Hepatic stellate cell (primary cell): ENCODE data around the gene CEP131.

Experiments used
- DNase-seq: peaks from one replicate; pipeline ENCODE4 v3.0.0; 2011; ENCODE audit warnings: low spot score

CEP131 gene

DNA sequence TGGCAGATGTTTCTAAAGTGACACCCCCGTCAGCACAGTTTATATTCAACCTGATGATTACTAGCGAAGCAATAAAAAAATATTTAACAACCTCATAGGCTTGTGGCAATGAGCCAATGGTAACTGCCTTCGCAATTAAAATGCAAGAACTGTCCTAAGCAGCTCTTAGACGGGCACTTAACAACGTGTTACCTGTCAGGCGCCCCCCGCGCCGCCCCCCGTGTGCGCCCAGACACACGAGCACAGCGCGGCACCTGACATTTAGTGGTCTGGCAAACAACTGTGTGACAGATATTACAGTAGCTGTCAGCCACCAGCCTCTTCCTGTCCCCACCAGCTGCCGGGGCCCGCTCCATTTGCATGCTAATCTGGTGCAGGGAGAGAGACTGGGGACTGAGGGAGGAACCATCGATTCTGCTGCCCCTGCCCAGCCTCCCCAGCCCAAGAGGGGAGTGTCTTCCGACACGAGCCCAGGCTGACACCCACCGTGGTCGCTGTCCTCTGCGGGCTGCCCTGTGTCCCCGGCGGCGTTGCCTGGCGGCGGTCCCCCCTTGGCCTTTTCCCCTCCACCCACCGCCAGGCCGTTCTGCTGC, 29.0 kb upstream of the CEP131 start:
- no peak for DNase-seq

- no peak for DNase-seq
Observed at GRCh38 chr17:81251094-81251708, 28.4 kb upstream of the CEP131 start.

DNA sequence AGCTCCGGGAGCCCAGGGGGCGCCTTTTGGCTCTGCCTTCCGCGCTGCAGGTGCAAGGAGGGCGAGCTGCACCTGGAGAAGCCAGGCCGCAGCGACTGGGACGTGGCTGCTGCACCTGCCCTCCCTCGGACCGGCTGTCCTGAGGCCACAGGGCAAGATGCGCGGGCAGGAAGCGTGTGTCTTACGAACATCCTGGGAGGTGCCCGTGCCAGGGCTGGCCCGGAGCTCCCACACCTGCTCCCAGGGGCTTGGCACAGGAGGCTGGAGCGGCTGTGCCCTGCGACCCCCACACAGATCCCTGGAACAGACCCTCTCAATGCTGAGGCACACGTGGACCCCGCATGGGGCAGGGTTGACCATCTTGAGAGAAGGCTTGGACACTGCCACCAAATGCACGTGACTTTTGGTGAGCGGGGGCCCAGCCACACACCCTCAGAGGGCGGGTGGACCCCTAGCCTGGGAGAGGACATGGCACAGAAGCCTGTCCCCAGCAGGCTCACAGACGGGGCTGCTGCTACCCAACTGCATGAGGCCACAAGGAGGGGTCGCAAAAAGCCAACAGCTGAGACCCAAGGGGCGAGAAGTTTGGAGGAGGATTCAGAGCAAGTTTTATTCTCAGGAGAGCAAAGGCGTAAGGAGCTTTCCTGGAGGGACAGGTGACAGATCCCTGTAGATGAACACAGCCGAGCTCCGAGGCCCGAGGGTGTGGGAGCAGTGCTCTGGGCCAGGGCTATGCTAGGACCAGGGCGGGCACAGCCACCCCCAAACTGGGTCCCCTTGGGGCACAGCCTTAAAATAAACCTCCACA, 27.7 kb upstream of the CEP131 start:
- no peak for DNase-seq

GRCh38 chr17:81249223-81250040, 26.7 kb upstream of the CEP131 start:
- DNase-seq: no peak

GRCh38 chr17:81248649-81249048, 25.9 kb upstream of the CEP131 start:
- DNase-seq: no peak

DNA sequence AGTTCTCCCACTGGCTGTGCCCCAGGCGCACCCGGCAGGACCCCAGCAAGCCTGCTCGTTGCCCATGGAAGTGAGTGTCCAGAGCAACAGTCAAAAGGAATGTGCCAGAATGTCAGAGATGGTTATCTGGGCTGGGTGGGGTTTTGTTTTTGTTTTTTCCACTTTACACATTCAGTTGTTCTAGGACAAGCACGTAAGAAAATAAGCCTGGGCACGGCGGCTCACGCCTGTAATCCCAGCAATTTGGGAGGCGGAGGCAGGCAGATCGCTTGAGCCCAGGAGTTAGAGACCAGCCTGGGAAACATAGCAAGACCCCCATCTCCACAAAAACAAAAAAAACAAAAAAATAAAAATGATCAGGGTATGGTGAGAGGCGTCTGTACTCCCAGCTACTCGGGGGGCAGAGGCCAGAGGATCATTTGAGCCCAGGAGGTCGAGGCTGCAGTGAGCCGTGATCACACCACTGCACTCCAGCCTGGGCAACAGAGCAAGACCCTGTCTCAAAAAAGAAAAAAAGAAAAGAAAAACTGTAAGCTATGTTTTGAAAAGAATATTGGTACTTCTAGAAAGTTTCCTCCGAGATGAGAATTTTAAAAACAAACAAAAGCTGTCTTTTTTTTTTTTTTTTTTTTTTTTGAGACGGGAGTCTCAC, 24.7 kb upstream of the CEP131 start:
- no peak for DNase-seq

- no peak for DNase-seq
Observed at GRCh38 chr17:81246679-81247338, 24.0 kb upstream of the CEP131 start.

DNA sequence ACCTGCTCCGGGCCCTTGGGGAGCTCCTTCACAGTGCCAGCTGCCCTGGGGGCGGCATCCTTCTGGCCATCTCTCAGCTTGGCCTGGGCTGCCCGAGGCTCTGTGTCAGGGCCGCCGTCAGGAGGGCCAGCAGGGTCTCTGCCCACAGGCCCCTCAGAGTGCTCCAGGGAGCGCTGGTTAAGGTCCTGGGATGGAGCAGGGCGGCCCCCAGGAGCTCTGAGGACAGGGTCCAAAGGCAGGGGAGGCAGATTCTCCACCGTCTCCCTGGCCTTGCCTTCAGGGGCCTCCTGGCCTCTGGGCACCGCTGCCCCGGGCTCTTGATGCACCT, 23.5 kb upstream of the CEP131 start:
- no peak for DNase-seq

GRCh38 chr17:81245665-81246342, 23.0 kb upstream of the CEP131 start:
- no peak for DNase-seq

GRCh38 chr17:81245024-81245664, 22.4 kb upstream of the CEP131 start:
- no peak for DNase-seq

DNA sequence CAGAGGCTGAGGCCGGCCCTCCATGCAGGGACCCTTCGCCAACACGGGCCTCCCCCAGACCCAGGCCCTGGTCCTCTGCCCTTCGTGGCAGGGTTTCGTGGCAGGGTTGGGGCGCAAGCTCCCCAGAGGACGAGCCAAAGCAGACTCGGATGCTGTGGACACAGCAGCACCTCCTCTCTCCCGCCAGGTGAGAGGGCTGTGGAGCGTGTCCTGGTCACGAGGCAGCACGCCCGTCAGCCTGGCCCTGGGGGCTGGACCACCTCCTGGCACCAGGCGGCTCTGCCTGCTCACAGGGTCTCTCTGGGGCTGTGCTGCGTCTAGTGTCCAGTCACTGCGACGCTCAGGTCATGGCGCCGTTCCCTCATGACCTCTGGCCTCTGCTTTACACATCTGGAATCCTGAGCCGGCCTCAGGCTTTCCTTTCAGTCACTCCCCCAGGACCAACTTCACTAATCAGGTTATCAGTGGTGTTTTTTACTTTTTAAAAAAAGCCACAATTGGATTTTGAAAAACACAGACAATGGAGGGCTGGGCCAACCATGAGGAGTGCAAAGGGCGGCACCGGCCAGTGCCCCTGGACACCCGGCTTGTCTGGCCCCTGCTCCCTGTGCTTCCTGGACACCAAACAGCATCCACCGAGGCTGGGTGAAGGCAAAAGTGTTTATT, 21.7 kb upstream of the CEP131 start:
- DNase-seq: no peak

- DNase-seq: no peak
Observed at GRCh38 chr17:81243333-81243664, 20.5 kb upstream of the CEP131 start.

DNA sequence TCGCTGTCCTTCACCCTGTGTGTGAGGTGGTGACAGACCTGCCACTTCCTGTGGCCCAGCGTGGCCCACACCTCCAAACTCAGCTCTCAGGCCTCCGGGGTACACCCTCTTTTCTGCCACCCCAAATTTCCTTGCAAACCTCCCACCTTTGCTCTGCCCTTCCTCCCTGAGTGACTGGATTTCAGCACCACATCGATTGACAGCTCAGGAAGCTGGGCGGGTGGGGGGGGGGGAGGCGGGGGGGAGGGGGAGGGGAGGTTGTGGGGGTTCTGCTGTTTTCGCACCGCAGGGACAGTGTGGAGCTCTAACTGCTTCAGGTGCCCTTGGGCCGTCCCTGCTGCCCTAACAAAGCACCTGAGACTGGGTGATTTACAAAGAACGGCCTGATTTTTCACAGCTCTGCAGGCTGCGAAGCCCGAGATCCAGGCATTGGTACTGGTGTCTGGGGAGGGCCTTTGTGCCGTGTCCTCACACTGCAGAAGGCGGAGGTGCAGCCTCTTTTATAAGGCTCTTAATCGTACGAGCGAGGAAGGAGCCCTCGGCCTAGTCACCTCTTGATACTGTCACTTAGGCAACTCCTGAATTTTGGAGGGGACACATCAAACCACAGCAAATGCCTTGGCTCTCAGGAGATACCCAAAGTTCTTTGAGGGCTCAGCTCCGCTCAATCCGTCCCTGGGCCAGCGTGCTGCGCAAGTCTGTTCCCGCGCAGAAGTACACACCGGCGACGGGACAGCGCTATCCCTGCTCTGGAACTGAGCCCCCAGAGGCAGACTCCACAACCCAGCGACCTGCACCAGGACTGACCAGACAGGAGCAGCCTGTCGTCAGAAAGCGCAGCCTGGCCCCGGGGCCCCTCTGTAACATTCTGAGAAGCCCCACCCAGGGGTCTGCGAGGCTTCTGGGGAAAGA, 19.9 kb upstream of the CEP131 start:
- no peak for DNase-seq

DNA sequence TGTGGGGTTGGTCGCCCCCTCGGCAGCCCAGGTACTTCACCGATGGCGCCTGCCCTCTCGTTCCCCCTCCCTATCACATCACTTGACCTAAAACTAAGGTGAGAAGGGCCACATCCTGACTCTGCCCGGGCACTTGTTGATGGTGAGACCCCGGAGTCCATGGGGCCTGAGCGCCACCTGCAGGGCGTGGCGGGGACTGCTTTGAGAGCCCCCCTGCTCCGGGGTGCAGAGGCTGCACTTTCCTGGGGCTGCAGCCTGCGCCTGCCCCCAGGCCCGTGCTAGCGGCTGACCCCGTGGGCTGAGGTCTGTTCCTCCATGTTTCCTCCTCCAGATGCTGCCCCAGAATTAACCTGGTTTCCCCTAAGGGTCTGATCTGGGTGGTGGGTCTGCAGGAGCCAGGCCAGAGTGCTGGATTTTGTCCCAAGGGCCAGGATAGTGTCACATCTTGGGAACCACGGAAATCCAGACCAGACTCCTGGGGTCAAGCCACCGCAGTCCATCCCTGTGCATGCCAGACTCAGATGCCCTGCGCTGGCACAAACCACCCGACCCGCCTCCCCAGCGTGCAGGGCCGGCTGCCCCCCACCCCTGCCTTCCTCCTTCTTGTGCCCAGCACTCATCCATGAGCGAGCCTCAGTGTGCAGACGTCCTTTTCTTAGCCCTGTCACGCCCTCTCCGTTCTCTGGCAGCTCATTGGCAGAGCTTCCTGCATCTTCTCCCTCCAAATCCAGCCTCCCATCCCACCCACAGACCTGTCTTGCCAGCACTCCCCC, 19.1 kb upstream of the CEP131 start:
- DNase-seq: peak; percentile 80

- no peak for DNase-seq
Observed at GRCh38 chr17:81241203-81241602, 18.4 kb upstream of the CEP131 start.

DNA sequence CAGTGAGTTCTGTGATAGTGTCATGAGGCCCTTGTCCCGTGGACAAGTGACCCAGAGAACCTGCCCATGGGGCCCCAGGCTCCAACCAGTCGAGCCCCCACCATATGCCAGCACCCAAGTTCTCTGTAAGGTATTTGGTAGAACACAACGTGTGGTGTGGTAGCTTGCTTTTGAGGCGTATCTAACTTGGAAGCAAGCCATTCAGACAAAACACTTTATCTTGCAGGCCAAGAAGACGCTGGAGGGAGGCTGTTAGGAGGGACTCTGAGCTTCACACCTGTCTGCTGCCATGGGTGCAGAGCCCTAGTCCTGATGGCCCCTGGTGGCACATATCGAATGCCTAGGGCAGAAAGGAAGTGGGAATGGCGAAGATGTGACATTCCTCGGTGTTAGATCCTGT, 18.0 kb upstream of the CEP131 start:
- no peak for DNase-seq

DNA sequence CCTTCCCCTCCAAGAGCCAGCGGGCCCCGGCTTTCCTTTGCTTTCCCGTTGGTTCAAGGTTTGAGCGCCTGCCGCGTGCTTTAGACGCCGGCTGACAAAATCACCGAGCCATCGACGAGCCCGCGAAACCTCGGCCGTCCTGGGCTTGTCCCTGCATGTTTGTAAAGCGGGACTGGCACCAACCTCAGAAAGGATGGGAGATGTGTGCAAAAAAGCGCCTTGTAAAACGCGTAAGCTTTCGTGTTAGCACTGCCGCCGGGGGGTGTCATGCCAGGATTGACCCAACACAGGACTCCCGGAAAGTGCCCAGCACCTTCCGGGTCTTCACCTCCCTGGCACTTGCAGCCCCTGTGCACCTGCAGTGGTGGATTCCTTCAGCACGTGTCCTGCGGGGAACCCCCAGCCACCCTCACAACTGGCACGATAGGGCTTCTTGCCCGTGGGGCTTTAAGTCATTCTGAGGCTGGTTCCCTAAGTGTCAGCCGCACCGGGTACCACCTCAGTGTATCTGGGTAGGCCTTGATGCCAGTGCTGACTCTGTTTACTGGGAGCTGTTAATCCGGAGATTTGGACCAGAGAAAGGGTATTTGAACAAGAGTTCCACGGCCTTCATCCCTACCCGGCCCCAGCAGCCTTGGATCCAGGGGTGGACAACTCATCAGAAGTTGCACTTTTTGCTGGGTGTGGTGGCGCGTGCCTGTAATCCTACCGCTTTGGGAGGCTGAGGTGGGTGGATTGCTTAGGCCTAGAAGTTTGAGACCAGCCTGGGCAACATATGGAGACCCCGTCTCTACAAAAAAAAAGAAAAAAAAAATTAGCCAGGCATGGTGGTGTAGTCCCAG, 17.2 kb upstream of the CEP131 start:
- peak; percentile 57 for DNase-seq
